CD4-positive, alpha-beta T cell treated with Interleukin-1 beta for 1 hour (primary cell): Measurements from ENCODE around the gene MUC21.

Experiments used
- DNase-seq, 2 donors: peaks; one replicate each; pipeline ENCODE4 v3.0.0-alpha.2; 2020 to 2022

The MUC21 gene

DNA sequence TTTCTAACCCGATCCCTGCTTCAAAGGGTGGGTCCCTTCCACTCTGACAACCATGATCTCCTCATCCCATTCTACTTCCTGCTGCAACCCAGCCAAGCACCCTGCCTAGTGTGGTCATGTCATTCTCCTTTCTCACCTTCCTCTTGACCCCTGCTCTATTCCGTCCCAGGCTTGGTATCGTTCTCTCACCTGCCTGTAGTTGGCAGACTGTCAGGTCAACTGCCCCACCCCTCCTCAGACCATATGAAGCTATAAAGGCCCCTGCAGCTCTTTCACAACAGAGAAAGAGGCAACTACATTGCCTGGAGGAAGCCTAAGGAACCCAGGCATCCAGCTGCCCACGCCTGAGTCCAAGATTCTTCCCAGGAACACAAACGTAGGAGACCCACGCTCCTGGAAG is at the start of gene MUC21:
Gene MUC21, plus strand, starts transcription at position 280 of the 400 bp plus-strand sequence. CDS start 241 bp downstream, outside the sequence.
- no peak for DNase-seq

DNA sequence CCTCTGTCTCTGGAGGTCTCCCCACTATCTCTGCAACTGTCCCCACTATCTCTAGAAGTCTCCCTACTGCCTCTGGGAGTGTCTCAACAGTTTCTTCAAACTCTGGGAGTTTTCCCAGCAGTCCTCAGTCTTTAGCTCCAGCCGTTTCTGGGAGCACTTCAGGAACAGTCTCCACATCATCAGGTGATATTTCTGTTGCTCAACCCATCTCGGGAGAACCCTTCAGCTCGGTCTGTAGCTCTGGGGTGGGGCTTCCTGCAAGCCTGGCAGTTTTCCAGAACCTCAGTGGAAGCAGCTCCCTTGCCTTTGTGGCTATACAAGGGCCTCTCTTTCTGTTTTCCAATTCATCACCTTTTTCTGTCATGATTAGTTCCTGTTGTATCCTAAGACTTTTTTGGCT is 48.5 kb upstream of the MUC21 start:
- DNase-seq, result no peak

DNA sequence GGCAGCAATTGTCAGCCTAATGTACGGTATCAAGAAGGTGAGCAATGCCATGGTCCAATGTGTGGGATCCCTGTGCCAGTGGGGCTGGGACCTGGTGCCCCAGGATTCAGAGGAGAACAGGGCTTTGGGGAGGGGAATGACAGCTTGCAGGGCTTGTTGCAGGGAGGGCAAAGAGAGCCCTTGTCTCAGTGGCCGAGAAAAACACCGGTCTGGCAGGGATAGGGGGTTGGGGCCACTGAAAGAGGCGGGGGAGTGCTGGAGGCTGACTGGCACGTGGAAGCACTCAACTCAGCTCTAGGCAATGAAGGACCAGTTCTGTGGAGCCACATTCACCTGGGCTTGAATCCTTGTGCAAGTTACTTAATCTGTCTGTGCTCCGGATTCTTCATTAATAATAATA is 46.3 kb upstream of the MUC21 start:
- no peak for DNase-seq

DNA sequence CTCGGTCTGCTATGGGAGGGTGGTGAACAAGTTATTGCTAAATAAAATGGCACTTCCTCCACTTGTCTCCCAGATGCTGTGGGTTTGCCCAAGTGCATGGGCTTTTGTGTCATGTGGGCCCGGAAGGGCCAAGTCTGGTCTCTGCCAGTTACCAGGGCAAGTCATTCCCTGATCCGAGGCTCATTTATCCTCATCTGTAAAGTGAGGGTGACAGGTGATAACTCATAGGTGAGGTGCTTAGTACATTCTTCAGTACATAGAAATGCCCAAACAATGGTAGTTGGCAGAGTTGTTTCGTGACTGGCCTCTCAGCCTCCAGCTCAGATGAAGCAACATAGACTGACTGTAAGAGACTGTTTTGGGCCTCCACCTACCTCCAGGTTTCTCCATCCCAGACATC is 44.8 kb upstream of the MUC21 start:
- no peak for DNase-seq

DNA sequence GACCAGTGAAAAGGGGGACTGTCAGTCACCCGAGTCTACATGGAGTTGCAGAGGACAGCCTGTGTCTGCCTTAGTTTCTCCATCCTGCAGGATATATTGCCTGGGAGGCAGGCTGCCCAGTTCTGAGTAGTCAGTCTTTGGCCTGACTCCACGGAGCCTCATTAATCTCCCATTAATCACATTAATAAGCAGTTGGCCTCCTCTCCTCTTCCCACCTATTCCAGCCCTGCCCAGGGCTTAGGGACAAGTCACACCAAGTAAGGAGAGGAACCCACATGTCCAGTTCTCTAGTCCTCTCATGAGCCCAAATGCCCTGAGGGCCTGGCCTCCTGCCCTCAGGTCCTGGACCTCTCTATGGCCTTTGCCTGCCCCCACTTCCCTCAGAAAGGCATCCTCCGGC is 44.0 kb upstream of the MUC21 start:
- no peak for DNase-seq

DNA sequence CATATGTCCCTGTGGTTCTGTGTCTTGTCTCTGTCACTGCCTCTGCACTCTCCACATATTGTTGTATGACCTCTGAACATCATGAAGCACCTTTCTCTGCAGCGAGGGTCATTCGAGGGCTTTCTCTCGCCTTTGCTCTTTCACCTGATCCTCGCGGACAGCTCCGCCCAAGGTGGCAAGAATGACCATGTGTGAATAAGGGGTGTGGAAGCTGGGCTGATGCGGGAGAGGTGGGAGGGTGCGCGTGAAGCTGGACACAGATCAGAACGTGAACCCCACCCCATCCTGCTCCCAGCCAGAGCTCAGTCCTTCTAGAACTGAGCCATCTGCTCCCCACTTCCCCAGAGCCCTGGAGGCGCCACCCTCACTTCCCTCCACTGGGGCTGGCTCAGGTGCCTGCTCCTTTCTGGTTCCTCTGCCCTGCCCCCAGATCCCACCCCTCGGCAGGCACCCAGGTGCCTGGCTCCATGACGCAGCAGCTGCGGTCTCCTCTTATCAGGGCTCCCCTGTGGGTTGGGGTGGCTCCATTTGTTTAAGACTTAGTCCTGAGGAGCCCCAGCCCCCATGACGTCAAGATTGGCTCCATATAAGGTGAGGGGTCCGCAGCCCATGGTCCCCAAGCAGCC is 43.0 kb upstream of the MUC21 start, which contains the start of gene MUCL3:
Gene MUCL3, plus strand, starts transcription at position 613 of the 626 bp plus-strand sequence. CDS start 27 bp downstream, outside the sequence.
- DNase-seq, result no peak

DNA sequence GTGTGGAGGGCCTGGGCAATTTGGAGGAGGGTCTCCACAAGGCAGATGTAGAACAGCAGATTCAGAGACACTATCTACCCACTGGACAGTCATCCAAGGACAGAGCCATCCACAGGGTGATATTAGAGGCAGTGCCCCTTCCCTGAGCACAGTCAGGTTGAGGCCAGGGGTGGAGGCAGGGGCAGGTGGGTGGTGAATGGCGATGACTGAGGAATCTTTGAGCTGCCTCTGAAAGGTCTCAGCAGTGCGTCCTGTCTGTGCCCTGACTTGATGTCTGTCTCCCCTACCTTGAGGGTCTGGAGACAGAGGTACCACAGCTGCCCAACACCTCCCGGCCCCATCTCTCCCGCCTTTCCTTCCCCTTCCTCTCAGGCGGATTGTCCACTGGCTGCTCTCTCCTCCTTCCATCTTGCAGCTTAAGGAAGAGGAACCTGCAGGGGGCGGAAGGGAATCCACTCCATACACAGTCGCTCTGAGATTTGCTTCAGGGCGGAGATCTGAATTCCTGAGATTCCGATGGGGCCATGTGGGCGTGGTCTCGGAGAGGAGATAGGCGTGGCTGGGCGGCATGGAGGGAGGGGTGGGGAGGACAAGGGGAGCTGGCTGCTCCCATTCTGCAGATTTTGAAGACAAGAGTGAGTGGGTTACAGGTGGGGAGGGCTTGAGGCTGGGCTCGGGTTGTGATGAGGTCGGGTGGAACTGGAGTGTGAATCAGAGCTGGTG is 41.0 kb upstream of the MUC21 start:
- no peak for DNase-seq

DNA sequence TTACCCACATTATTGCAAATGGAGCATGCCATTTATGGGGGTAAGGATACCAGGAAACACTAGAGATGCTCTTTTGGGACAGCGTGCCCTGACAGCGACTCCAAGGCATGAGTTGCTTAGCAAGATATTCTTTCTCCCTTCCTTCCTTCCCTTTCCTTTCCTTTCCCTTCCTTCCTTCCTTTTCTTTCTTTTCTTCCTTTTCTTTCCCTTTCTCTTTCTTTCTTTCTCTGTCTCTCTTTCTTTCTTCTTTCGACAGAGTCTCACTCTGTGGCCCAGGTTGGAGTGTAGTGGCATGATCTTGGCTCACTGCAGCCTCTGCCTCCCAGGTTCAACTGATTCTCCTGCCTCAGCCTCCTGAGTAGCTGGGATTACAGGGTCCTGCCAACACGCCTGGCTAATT is 39.5 kb upstream of the MUC21 start:
- no peak for DNase-seq

DNA sequence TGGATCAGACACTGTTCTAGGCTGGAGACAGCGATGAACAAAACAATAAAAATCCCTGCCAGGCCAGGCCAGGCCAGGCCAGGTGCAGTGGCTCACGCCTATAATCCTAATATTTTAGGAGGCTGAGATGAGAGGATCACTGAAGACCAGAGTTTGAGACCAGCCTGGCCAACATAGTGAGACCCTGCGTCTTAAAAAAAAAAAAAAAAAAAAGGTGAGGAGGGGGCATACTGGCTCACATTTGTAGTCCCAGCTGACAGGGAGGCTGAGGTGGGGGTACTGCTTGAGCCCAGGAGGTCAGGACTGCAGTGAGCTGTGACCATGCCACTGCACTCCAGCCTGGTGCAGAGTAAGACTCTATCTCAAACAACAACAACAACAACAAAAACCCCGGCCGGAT is 38.2 kb upstream of the MUC21 start:
- DNase-seq, result no peak

DNA sequence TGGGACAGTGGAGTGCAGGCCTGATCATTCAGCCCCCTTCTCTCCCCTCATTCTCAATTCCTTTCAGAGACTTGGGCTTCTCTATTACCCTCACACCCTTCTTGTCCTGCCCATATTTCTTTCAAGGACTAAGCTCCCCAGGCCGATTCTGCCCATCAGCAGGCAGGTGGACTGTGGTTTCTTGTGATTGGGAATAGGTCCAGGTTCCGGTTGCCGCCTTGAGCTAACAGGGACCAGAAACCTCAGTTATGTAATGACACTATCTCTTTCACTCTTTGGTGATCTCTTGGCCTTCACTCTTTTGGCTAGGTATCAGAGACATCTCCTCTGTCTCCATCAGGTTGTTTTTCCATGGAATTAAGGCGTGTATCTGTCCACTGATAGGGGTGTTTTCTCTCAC is 36.3 kb upstream of the MUC21 start:
- no peak for DNase-seq

DNA sequence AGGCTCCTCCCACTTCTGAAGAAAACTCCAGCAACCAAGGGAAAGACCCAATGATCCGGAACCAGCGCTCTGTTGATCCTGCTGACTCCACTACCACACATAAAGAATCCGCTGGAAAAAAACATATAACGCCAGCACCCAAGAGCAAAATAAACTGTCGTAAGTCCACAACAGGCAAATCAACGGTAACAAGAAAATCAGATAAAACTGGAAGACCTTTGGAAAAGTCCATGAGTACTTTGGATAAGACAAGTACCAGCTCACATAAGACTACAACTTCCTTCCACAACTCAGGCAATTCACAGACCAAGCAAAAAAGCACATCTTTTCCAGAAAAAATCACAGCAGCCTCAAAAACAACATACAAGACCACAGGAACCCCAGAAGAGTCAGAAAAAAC is 34.7 kb upstream of the MUC21 start:
- no peak for DNase-seq

DNA sequence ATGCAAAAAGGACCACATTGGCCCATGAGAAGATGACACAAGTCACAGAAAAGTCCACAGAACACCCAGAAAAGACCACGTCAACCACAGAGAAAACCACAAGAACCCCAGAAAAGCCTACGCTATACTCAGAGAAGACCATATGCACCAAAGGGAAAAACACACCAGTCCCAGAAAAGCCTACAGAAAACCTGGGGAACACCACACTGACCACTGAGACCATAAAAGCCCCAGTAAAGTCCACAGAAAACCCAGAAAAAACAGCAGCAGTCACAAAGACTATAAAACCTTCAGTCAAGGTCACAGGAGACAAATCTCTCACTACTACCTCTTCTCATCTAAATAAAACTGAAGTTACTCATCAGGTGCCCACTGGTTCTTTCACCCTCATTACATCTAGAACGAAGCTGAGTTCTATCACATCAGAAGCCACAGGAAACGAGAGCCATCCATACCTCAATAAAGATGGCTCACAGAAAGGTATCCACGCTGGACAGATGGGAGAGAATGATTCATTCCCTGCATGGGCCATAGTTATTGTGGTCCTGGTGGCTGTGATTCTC is 31.5 kb upstream of the MUC21 start:
- DNase-seq, result no peak

DNA sequence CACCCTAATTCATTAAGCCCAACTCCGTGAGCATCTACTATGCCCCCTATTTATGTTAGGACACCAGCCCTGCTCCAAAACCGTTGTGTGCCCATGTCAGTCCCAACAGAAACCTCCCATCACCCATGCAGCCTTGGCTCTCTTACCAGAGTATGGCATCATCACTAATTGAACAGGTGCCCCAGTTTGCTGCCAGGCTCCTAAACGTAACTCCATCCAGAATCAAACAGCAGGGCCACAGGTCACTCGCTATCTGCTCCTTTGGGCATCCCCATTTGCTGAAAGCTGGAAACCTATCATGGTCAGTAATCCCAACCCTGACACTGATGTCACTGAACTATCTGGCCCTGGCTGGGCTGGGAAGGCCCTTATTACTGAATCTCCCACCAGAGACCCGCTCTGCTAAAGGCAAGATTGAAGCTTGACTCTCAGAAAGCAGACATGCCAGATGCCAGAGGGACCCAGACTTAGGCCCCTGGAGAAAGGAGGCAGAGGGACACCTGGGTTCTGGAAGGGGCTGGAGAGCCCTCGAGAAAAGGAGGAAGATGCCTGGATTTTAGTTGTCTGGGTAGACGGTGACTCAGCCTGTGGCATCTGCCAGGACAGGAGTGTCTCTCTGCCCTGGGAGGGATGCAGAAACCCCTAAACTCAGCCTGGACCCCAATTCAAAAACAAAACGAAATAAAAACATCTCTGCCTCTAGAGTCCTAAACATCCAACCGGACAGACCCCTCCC is 28.7 kb upstream of the MUC21 start:
- no peak for DNase-seq

DNA sequence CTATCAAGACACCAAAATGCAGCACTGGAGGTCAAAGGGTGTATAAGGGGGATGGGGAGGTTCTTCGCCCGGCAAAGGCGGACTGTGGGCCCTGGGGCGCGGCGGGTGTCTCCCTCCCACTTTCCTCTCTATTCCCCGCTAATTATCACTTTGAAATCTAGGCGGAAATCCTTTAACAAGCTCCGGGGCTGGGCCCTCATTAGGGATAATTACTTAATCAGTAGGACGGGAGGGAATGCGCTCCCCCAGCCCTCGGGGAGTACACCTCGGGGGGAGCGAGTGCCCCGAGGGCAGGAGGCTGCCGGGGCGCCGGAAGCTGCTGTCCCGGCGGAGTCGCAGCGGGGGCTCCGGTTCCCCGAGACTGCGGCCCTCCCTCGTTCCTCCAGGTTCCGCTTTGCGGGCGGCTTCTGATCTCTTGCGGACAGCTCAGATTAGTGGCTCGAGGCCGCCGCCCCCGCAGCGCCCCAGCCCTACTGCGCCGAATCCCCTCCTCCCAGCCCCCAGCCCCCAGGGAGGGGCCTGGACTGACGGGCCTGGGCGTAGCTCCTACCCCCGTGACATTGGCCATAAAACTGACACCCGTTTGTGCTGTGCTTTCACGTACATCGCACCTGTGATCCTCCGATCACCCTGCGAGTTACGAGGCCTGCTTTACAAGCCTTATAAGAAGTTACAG is 28.0 kb upstream of the MUC21 start:
- DNase-seq, result peak; percentile 67 to 75

DNA sequence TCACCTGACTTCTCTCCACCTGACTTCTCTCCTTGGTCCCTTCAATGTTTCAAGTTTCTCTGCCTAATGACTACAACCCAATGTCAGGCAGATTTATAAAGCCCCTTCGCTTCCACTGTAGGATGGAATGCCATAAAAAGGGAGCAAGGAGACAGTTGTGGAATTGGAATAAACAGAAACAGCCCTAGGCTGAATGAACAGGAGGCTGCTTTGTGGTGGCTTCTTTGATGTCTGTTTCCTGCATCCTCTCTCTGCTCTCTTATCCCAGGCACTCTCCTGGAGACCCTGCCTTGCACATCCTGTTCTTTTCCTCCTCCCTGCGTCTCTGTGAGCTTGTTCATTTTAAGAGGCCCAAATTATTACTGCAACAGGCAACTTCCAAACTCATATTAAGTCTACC is 25.8 kb upstream of the MUC21 start:
- DNase-seq, result no peak

DNA sequence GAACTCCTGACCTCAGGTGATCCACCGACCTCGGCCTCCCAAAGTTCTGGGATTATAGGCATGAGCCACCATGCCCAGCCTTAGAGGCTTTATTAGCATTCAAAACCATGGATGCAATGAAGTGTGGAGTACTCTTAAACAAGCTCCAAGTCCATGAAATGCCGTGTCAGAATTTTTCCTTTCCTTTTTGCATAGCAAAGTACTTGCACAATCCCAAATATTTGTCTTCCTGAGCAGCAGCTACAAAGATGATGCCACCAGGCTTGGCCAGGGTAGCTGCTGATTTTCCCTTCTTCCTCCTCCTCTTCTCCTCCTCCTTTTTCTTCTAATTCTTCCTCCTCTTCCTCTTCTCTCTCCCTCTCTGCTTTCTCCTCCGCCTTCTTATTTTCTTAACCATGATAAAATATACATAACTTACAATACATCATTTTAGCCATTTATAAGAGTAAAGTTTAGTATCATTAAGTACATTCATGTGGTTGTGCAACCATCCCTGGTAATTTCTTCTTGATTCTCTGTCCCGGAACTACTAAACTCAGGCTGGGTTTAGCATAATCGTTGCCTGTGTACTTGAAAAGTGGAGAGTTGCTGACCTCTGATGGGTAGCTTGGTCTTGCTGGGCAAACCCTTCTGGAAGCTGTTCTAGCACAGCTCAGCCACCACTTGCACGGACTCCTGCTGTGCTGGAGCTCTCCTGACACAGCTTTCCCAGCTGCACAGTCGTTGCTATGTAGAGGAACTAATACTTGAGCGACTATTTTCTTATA is 22.4 kb upstream of the MUC21 start:
- no peak for DNase-seq

DNA sequence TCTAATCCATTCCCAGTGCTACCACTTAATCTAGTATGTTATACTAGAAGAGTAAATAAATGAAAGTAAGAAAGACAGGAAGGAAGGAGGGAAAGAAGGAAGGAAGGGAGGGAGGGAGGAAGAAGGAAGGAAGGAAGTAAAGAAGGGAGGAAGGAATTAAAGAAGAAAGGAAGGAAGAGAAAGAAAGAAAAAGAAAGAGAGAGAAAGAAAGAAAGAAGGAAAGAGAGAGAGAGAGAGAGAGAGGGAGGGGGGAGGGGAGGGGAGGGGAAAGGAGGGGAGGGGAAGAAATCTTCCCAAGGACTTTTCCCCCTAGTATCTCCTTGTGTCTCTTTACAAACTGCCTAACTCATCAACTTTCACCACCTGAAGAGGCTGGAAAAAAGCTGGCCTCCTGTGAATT is 20.8 kb upstream of the MUC21 start:
- no peak for DNase-seq

DNA sequence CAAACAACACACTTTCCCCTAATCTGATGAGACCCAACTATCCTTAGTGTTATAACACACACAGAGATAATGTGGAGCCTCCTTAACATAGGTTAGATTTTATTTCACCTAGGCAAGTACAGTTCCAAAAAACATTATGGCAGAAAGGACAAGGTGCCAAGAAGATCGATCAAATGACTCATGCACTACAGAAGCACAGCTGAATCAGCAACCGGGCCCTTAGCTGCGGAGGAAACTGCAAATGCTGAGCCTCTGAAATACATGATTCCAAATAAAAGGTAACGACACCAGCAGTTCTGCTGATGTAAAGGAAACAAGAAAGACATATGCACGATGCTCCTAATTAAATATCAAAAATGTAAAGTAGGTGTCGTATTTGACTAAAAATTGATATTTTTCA is 19.9 kb upstream of the MUC21 start:
- DNase-seq, result no peak

DNA sequence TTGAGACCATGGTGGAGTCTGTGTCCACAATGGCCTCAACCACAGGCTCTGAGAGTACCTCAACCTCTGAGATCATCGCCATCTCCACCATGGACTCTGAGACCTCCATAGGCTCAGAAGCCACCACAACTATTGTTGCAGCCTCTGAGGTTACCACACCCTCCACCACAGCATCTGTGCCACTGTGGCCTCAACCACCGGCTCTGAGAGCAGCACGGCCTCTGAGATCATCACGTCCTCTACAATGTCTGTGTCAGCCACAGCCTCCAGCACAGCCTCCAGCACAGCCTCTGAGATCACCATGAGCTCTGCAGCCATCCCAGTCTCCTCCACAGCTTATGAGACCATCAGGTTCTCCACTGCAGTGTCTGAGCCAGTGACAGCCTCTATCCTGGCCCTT is 19.4 kb upstream of the MUC21 start:
- DNase-seq, result peak; percentile 10 to 15

DNA sequence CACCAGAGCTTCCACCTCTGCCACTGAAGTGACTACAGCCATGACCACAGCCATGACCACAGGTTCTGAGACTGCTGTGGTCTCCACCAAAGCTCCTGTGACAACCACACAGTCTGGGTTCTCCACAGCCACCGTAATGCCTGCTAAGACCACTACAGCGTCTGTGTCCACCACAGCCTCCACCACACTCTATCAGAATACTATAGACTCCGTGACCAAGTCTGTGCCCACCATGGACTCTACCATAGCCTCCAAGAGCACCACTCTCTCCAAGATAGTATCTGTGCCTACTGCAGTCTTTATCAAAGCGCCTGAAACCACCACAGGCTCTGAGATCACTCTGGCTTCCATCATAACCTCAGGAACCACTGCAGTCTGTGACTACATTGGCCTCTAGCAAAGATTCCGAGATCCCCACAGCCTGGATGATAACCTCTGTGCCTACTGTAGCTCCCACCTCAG is 18.3 kb upstream of the MUC21 start:
- no peak for DNase-seq

DNA sequence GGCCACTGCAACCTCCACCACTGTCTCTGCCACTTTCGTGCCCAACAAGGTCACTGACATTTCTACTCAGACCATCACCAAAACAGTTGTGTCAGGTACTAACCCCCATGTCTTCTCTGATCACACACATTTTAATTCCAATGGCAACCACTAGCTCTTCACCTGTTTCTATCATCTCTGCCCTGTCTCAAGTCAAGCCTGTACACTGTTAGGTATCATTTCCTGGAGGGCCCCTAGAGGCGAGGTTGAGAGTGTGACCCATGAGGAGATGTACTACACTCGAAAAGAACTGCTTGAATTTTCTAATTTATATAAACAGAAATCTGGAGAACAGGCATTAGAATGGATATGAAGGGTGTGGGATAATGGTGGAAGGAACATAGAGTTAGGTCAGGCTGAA is 17.4 kb upstream of the MUC21 start:
- no peak for DNase-seq

DNA sequence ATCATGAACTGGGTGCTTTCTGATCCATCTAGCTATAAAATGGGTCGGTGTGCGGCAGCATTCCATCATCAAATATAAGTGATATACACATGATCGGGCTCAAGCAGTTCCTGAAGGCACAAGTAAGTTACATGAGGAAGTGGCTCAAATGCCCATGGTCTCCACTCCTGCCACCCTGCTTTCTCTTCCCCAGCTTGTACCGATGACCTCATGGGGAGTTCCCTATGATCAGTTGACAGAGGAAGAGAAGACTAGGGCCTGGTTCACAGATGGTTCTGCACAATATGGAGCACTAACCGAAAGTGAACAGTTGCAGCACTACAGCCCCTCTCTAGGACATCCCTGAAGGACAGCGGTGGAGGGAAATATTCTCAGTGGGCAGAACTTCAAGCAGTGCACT is 14.3 kb upstream of the MUC21 start:
- peak in 1 of 2 donors; percentile 39 for DNase-seq
